NCI-H526 (cell line): ENCODE measurements around the gene GDPD2.

Experiments used
- DNase-seq, 2 experiments: peaks; one replicate each; lab custom pipeline; 2025; lab: John Stamatoyannopoulos, UW

Gene GDPD2

DNA sequence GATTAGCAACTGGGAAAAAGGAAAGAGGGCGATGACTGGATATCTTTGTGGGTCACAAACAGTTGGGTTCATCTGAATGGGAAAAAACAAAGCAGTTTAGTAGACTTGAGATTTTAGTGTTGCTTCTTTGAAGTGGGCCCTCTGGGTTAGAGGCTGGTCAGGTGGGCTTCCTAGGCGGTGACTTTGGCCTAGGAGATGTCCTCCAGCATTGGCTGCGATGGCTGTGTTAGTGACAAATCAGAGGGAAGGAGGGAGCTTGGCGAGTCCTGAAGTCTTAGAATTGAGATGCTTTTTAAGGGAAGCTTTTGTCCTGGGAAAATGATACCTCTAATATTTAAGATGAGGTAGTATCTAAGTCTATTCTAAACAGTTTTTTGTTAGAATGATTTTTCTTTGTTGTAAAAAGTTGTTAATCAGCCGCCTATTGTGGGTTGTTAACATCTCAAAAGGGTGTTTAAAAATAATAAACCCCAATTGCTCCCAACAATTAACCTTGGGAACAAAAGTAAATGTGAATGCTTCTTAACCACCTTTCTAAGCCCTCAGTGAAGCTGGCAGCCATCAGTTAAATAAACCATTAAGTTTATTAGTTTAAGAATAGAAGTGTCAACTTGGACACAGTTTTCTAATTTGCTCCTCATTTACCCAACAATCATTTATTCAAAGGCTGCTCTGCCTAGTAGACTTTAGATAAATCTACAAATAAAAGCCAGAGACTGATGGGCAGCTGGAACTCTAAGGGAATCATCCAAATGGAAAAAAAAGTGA, 53.2 kb downstream of the GDPD2 start:
- no peak for DNase-seq

- no peak for DNase-seq
Measured at GRCh38 chrX:70476934-70477733, 54.0 kb downstream of the GDPD2 start.

DNA sequence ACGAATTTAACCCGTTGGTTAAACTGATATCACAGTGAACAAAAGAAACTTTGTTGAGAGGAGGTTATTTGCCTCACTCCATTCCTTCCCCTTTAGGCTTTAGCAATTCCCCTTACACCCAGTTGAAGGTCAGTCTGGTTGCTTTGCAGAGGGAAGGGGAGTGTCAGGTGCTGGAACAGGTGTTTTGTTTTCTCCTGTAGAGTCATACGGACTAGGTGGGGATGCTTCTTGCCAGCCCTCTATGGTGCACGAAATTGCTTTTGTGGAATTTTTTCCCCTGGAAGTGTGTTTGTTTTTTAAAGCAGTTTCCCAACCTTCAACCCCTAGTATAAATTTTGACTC, 54.6 kb downstream of the GDPD2 start:
- DNase-seq = peak; percentile 77 to 86

GRCh38 chrX:70478526-70479245, 55.6 kb downstream of the GDPD2 start:
- DNase-seq = no peak

GRCh38 chrX:70479247-70479921, 56.3 kb downstream of the GDPD2 start:
- DNase-seq = peak in 1 of 2 experiments; percentile 15

DNA sequence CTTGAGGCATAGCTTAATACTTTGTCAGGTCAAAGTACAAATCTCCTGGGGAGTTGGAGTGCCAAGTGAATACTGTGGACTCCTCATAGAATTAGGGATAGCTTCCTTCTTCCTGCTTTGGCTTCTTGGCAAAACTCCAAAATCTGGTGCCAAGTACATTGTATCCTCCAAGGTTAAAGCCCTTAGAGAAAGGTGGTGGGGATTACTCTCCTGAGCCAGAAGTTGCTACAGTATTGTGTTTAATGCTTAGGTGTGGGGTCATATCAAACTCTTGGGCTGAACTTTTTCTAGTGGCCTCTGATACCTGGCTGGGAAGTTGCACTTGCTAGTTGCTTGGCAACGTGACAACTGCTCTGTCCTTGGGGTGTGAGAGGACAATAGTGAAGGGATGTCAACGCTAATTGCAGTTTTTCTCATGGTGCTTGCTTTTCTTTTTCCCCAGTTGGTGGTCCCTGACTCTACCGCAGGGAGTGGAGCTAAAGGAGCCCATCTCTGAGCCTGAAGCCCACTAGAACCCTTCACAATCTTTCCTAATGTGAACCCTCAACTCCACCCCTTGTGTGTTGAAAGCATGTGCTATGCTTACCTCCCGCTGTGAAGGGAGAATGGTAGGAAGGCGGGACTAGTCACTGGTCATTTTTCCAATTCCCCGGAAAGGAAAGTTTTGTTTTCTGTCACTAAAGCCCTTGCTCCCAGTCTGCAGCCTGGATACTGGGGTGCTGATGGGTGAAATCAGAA, 57.0 kb downstream of the GDPD2 start:
- DNase-seq = no peak

GRCh38 chrX:70480660-70481018, 57.5 kb downstream of the GDPD2 start:
- no peak for DNase-seq

- no peak for DNase-seq
Measured at GRCh38 chrX:70481471-70482270, 58.6 kb downstream of the GDPD2 start.

GRCh38 chrX:70482300-70482699, 59.2 kb downstream of the GDPD2 start:
- no peak for DNase-seq
